ENCODE data around the gene BBIP1.

GRCh38 chr10:110900983-110901382 lies 18.0 kb downstream of the BBIP1 start:
- TF ChIP-seq, protein P1, sequence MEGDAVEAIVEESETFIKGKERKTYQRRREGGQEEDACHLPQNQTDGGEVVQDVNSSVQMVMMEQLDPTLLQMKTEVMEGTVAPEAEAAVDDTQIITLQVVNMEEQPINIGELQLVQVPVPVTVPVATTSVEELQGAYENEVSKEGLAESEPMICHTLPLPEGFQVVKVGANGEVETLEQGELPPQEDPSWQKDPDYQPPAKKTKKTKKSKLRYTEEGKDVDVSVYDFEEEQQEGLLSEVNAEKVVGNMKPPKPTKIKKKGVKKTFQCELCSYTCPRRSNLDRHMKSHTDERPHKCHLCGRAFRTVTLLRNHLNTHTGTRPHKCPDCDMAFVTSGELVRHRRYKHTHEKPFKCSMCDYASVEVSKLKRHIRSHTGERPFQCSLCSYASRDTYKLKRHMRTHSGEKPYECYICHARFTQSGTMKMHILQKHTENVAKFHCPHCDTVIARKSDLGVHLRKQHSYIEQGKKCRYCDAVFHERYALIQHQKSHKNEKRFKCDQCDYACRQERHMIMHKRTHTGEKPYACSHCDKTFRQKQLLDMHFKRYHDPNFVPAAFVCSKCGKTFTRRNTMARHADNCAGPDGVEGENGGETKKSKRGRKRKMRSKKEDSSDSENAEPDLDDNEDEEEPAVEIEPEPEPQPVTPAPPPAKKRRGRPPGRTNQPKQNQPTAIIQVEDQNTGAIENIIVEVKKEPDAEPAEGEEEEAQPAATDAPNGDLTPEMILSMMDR (IDR thresholded peaks at IDR 0.05): no peak
- TF ChIP-seq ZNF396 (CRISPR knock-in tag; IDR thresholded peaks at IDR 0.05; ENCODE audit: borderline replicate concordance) (no peak), FOXJ3 (CRISPR knock-in tag; IDR thresholded peaks at IDR 0.05; ENCODE audit: borderline replicate concordance) (no peak), ETV6 (CRISPR knock-in tag; IDR thresholded peaks at IDR 0.05) (no peak), USF2 (CRISPR knock-in tag; IDR thresholded peaks at IDR 0.05) (no peak), MAX (CRISPR knock-in tag; IDR thresholded peaks at IDR 0.05) (no peak), JAZF1 (CRISPR knock-in tag; IDR thresholded peaks at IDR 0.05) (no peak), HMGXB4 (CRISPR knock-in tag; IDR thresholded peaks at IDR 0.05) (no peak), JUN (CRISPR knock-in tag; IDR thresholded peaks at IDR 0.05) (no peak), ATF3 (CRISPR knock-in tag; conservative IDR thresholded peaks at IDR 0.05) (no peak), NFYB (CRISPR knock-in tag; conservative IDR thresholded peaks at IDR 0.05; ENCODE audit: low read depth) (no peak), NR1H2 (CRISPR knock-in tag; IDR thresholded peaks at IDR 0.05) (no peak), NFE2L1 (CRISPR knock-in tag; IDR thresholded peaks at IDR 0.05) (no peak)
- TF ChIP-seq, protein P2, sequence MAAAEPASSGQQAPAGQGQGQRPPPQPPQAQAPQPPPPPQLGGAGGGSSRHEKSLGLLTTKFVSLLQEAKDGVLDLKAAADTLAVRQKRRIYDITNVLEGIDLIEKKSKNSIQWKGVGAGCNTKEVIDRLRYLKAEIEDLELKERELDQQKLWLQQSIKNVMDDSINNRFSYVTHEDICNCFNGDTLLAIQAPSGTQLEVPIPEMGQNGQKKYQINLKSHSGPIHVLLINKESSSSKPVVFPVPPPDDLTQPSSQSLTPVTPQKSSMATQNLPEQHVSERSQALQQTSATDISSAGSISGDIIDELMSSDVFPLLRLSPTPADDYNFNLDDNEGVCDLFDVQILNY (CRISPR knock-in tag; IDR thresholded peaks at IDR 0.05): no peak
